ENCODE results near the gene KIF6. TPM values are rescaled to one million over a fixed set of nuclear protein-coding genes. Genes with fewer than 3 reads are reported as not detected.
"Not testable (repeated sequence)": the region's sequence is repeated elsewhere in the genome, so short reads cannot be mapped to it uniquely, and the experiment has no call there.

KIF6 gene
- total and polyA plus RNA-seq, 2 of the 8 experiments (the other 6 are each of a cell fraction or from before 2014, with no cell fraction given), result 0.53 to 0.65 TPM

DNA sequence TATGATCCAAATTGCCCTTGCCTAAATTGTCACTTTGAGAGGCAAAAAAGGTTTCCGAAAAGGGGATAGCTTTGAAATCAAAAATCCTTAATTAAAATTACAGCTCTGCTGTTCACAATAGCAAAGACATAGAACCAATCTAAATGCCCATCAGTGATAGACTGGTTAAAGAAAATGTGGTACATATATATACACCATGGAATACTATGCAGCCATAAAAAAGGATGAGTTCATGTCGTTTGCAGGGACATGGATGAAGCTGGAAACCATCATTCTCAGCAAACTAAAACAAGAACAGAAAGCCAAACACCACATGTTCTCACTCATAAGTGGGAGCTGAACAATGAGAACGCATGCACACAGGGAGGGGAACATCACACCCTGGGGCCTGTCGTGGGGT is 1.9 kb downstream of the KIF6 start:
- H2BK5ac ChIP-seq (ENCODE audit: low read depth, low read length); H3K56ac ChIP-seq (replicated peaks; ENCODE audit: insufficient read length, low read depth, low read length); H3K23ac ChIP-seq (ENCODE audit: insufficient read length); H3K9me3 ChIP-seq (ENCODE audit: insufficient read depth in 2 of 2, low read depth in 1 of 2, low read length in 1 of 2); FAIRE-seq; H3K14ac ChIP-seq (ENCODE audit: insufficient read length); DNase-seq (ENCODE audit: low read depth in 1 of 2, low spot score in 2 of 2); H3K4me3 ChIP-seq (ENCODE audit: extremely low read depth in 1 of 4, insufficient read depth in 2 of 4, low read depth in 3 of 4, low read length in 4 of 4); H3K4me2 ChIP-seq (ENCODE audit: insufficient read depth in 1 of 2, low read depth in 2 of 2, low read length in 2 of 2); H4K91ac ChIP-seq (replicated peaks; ENCODE audit: insufficient read length, low read length); H3K27ac ChIP-seq (ENCODE audit: low read depth, low read length); H3K79me2 ChIP-seq (ENCODE audit: control insufficient read depth in 1 of 2, insufficient read depth in 2 of 2, low read length in 2 of 2); H3K36me3 ChIP-seq (ENCODE audit: control insufficient read depth in 2 of 4, insufficient read depth in 4 of 4, low read length in 3 of 4); H2BK15ac ChIP-seq (ENCODE audit: low read length); H4K20me1 ChIP-seq (replicated peaks in 1 of 2; ENCODE audit: control insufficient read depth in 1 of 2, insufficient read depth in 2 of 2, low read length in 2 of 2); H3K27me3 ChIP-seq (replicated peaks in 1 of 4; ENCODE audit: control insufficient read depth in 3 of 4, extremely low read depth in 1 of 4, insufficient read depth in 3 of 4, low read length in 3 of 4); H2AK5ac ChIP-seq (ENCODE audit: low read depth, low read length); H3K18ac ChIP-seq (ENCODE audit: extremely low read depth, low read length); POLR2A ChIA-PET (ENCODE audit: partially characterized antibody); H2BK20ac ChIP-seq (ENCODE audit: low read length); H3K9ac ChIP-seq (replicated peaks in 1 of 4; ENCODE audit: extremely low read depth in 1 of 4, low read depth in 3 of 4, low read length in 3 of 4); H2AFZ ChIP-seq (ENCODE audit: low read length); H3K4me1 ChIP-seq (replicated peaks in 1 of 4; ENCODE audit: control insufficient read depth in 3 of 4, insufficient read depth in 4 of 4, low read length in 3 of 4); H2BK120ac ChIP-seq (replicated peaks; ENCODE audit: low read depth, low read length); H2BK12ac ChIP-seq (ENCODE audit: low read depth, low read length); H3K23me2 ChIP-seq (ENCODE audit: low read depth, low read length); H3K79me1 ChIP-seq (ENCODE audit: low read depth, low read length); H4K5ac ChIP-seq (ENCODE audit: insufficient read length, low read depth, low read length); H3K4ac ChIP-seq (replicated peaks; ENCODE audit: insufficient read length, low read depth, low read length); H4K8ac ChIP-seq (ENCODE audit: extremely low read depth, insufficient read depth, low read length): not testable (repeated sequence)
- CTCF ChIA-PET (ENCODE audit: partially characterized antibody), result interaction anchor here (1.0 to 1.2 kb wide), 2 partner anchors 9 to 80 kb away, joined by 3 read pairs; no protein-coding TSS in a partner anchor
- 93% methylated on average over 4 of the region's 4 CpGs; no CpG with 5 or more reads in 1 of the 2 experiments for WGBS, 2 experiments (ENCODE audit: extremely low coverage in 1 of 2, insufficient coverage in 1 of 2, insufficient read length in 1 of 2, insufficient replicate concordance in 2 of 2, low coverage in 1 of 2, low lambda C conversion rate in 2 of 2, missing lambda C conversion rate in 1 of 2)

Measured in H1 (cell line).